Measurements from ENCODE around the gene CCDC142. TPM values are rescaled to one million over a fixed set of nuclear protein-coding genes. Genes with fewer than 3 reads are reported as not detected.

Gene CCDC142
- polyA plus RNA-seq, 1 donor from 2014 or later: 21.6 TPM

- Histone ChIP-seq H3K4me2 (ENCODE audit: low read length) (no peak overlapping the region), H3K4me3 (ENCODE audit: low read length) (no peak overlapping the region), H3F3A (ENCODE audit: insufficient read depth, low read length, poor library complexity, severe bottlenecking) (peaks cover 3% of the 10 kb centered on the region), H3K27me3 (ENCODE audit: insufficient read depth, low read depth, low read length) (peaks cover 95% of the 10 kb centered on the region), H3K9ac (ENCODE audit: low read length) (no peak overlapping the region), H4K20me1 (ENCODE audit: insufficient read depth) (no peaks in the 10 kb centered on the region), H2AFZ (ENCODE audit: low read depth, low read length) (no peak overlapping the region), H3K36me3 (ENCODE audit: insufficient read depth, low read length) (no peaks in the 10 kb centered on the region), H3K79me2 (replicated peaks; ENCODE audit: insufficient read depth, low read length) (no peaks in the 10 kb centered on the region), H3K9me2 (ENCODE audit: insufficient read depth, low read length) (no peaks in the 10 kb centered on the region), H3K9me3 (ENCODE audit: low read length) (no peaks in the 10 kb centered on the region), H3K27ac (ENCODE audit: low read length) (no peak overlapping the region)
- TF ChIP-seq RAD21 (conservative IDR thresholded peaks at IDR 0.05) (no peak), SMC3 (conservative IDR thresholded peaks at IDR 0.05; ENCODE audit: poor library complexity) (no peak), MXI1 (conservative IDR thresholded peaks at IDR 0.05; ENCODE audit: poor library complexity, severe bottlenecking) (no peak), EP300 (conservative IDR thresholded peaks at IDR 0.05; ENCODE audit: poor library complexity, severe bottlenecking) (no peak), EZH2 (IDR thresholded peaks at IDR 0.05; ENCODE audit: borderline replicate concordance, insufficient read depth, low read length, poor library complexity, severe bottlenecking) (no peak), POLR2AphosphoS5 (IDR thresholded peaks at IDR 0.05) (no peak), TAF1 (IDR thresholded peaks at IDR 0.05; ENCODE audit: low read depth) (no peak)
- TF ChIP-seq, protein P1, sequence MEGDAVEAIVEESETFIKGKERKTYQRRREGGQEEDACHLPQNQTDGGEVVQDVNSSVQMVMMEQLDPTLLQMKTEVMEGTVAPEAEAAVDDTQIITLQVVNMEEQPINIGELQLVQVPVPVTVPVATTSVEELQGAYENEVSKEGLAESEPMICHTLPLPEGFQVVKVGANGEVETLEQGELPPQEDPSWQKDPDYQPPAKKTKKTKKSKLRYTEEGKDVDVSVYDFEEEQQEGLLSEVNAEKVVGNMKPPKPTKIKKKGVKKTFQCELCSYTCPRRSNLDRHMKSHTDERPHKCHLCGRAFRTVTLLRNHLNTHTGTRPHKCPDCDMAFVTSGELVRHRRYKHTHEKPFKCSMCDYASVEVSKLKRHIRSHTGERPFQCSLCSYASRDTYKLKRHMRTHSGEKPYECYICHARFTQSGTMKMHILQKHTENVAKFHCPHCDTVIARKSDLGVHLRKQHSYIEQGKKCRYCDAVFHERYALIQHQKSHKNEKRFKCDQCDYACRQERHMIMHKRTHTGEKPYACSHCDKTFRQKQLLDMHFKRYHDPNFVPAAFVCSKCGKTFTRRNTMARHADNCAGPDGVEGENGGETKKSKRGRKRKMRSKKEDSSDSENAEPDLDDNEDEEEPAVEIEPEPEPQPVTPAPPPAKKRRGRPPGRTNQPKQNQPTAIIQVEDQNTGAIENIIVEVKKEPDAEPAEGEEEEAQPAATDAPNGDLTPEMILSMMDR (IDR thresholded peaks at IDR 0.05; ENCODE audit: poor library complexity, severe bottlenecking): no peak
- TF ChIP-seq, protein P2, sequence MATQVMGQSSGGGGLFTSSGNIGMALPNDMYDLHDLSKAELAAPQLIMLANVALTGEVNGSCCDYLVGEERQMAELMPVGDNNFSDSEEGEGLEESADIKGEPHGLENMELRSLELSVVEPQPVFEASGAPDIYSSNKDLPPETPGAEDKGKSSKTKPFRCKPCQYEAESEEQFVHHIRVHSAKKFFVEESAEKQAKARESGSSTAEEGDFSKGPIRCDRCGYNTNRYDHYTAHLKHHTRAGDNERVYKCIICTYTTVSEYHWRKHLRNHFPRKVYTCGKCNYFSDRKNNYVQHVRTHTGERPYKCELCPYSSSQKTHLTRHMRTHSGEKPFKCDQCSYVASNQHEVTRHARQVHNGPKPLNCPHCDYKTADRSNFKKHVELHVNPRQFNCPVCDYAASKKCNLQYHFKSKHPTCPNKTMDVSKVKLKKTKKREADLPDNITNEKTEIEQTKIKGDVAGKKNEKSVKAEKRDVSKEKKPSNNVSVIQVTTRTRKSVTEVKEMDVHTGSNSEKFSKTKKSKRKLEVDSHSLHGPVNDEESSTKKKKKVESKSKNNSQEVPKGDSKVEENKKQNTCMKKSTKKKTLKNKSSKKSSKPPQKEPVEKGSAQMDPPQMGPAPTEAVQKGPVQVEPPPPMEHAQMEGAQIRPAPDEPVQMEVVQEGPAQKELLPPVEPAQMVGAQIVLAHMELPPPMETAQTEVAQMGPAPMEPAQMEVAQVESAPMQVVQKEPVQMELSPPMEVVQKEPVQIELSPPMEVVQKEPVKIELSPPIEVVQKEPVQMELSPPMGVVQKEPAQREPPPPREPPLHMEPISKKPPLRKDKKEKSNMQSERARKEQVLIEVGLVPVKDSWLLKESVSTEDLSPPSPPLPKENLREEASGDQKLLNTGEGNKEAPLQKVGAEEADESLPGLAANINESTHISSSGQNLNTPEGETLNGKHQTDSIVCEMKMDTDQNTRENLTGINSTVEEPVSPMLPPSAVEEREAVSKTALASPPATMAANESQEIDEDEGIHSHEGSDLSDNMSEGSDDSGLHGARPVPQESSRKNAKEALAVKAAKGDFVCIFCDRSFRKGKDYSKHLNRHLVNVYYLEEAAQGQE (IDR thresholded peaks at IDR 0.05; ENCODE audit: borderline replicate concordance): no peak
Observed at GRCh38 chr2:74512744-74513604, 30.2 kb upstream of the CCDC142 start.

- Histone ChIP-seq H3K79me2 (replicated peaks; ENCODE audit: insufficient read depth, low read length) (peaks cover 6% of the 10 kb centered on the region), H3F3A (ENCODE audit: insufficient read depth, low read length, poor library complexity, severe bottlenecking) (peaks cover 3% of the 10 kb centered on the region), H3K4me3 (ENCODE audit: low read length) (no peak overlapping the region), H3K27ac (ENCODE audit: low read length) (no peak overlapping the region), H4K20me1 (ENCODE audit: insufficient read depth) (no peaks in the 10 kb centered on the region), H3K9me3 (ENCODE audit: low read length) (no peaks in the 10 kb centered on the region), H3K9ac (ENCODE audit: low read length) (no peak overlapping the region), H2AFZ (ENCODE audit: low read depth, low read length) (no peak overlapping the region), H3K36me3 (ENCODE audit: insufficient read depth, low read length) (no peaks in the 10 kb centered on the region), H3K27me3 (ENCODE audit: insufficient read depth, low read depth, low read length) (peaks cover 79% of the 10 kb centered on the region), H3K9me2 (ENCODE audit: insufficient read depth, low read length) (no peaks in the 10 kb centered on the region), H3K4me2 (ENCODE audit: low read length) (no peak overlapping the region)
- TF ChIP-seq, protein P2 (IDR thresholded peaks at IDR 0.05; ENCODE audit: borderline replicate concordance): no peak
- no peak for TF ChIP-seq MXI1 (conservative IDR thresholded peaks at IDR 0.05; ENCODE audit: poor library complexity, severe bottlenecking)
Observed at GRCh38 chr2:74511104-74511989, 28.5 kb upstream of the CCDC142 start.
